ENCODE measurements around the gene DLGAP1.
"Not testable (repeated sequence)": the region's sequence is repeated elsewhere in the genome, so short reads cannot be mapped to it uniquely, and the experiment has no call there.

Gene DLGAP1

GRCh38 chr18:3479978-3480509 lies 975.1 kb downstream of the DLGAP1 start:
- peaks cover 3 to 6% of the 10 kb centered on the region in 2 experiments for H3K4me1 ChIP-seq (ENCODE audit: control insufficient read depth in 1 of 2, insufficient read depth in 1 of 2, low read depth in 1 of 2, low read length in 1 of 2)
- no peaks in the 10 kb centered on the region for H3K27me3 ChIP-seq
- TF ChIP-seq CTCF (IDR thresholded peaks at IDR 0.05): no peak
- H3K4me3 ChIP-seq (ENCODE audit: low read depth in 1 of 2, low read length in 1 of 2): no peak overlapping the region
- H3K27ac ChIP-seq: no peak overlapping the region
- no peaks in the 10 kb centered on the region for H3K36me3 ChIP-seq
- no peaks in the 10 kb centered on the region for H3K9me3 ChIP-seq

- Histone ChIP-seq H3K4me3 (ENCODE audit: low read depth in 1 of 2, low read length in 1 of 2) (no peak overlapping the region), H3K9me3 (no peaks in the 10 kb centered on the region), H3K4me1 (ENCODE audit: control insufficient read depth in 1 of 2, insufficient read depth in 1 of 2, low read depth in 1 of 2, low read length in 1 of 2) (peaks cover 3 to 6% of the 10 kb centered on the region in 2 experiments), H3K27ac (no peak overlapping the region), H3K27me3 (no peaks in the 10 kb centered on the region), H3K36me3 (no peaks in the 10 kb centered on the region)
- no peak for TF ChIP-seq CTCF (IDR thresholded peaks at IDR 0.05)
These were observed 976.7 kb downstream of the DLGAP1 start for GRCh38 chr18:3478262-3478978.

GRCh38 chr18:3472681-3473544 lies 982.2 kb downstream of the DLGAP1 start:
- Histone ChIP-seq H3K27me3 (no peaks in the 10 kb centered on the region), H3K4me1 (ENCODE audit: control insufficient read depth in 1 of 2, insufficient read depth in 1 of 2, low read depth in 1 of 2, low read length in 1 of 2) (no peaks in the 10 kb centered on the region), H3K4me3 (ENCODE audit: low read depth in 1 of 2, low read length in 1 of 2) (no peak overlapping the region), H3K36me3 (no peaks in the 10 kb centered on the region), H3K27ac (no peak overlapping the region), H3K9me3 (no peaks in the 10 kb centered on the region)
- TF ChIP-seq CTCF (IDR thresholded peaks at IDR 0.05): no peak

DNA sequence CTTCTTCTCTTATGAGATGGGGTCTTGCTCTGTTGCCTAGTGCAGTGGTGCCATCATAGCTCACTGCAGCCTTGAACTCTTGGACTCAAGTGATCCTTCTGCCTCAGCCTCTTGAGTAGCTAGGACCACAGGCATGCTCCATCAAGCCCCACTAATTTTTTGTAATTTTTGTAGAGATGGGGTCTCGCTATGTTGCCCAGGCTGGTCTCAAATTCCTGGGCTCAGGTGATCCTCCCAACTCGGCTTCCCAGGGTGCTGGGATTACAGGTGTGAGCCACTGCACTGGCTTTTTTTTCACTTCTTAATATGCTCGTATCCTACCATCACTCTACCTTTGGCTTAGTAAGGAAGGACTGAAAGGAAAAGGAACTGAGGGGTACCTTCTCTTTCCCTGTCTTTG lies 983.0 kb downstream of the DLGAP1 start:
- not testable (repeated sequence) for H3K4me1 ChIP-seq (ENCODE audit: control insufficient read depth in 1 of 2, insufficient read depth in 1 of 2, low read depth in 1 of 2, low read length in 1 of 2); H3K27ac ChIP-seq; H3K27me3 ChIP-seq; H3K36me3 ChIP-seq; H3K9me3 ChIP-seq; H3K4me3 ChIP-seq (ENCODE audit: low read depth in 1 of 2, low read length in 1 of 2)

GRCh38 chr18:3471141-3471648 lies 983.9 kb downstream of the DLGAP1 start:
- no peak for TF ChIP-seq CTCF (IDR thresholded peaks at IDR 0.05)
- Histone ChIP-seq H3K27ac (no peak overlapping the region), H3K4me1 (ENCODE audit: control insufficient read depth in 1 of 2, insufficient read depth in 1 of 2, low read depth in 1 of 2, low read length in 1 of 2) (peaks cover 0 to 4% of the 10 kb centered on the region in 2 experiments), H3K27me3 (no peaks in the 10 kb centered on the region), H3K36me3 (no peaks in the 10 kb centered on the region), H3K9me3 (no peaks in the 10 kb centered on the region), H3K4me3 (ENCODE audit: low read depth in 1 of 2, low read length in 1 of 2) (no peak overlapping the region)

Data from neutrophil (primary cell).